ENCODE measurements around the gene DENND2A.

GRCh38 chr7:140587243-140587642 is 53.4 kb downstream of the DENND2A start:
- TF ChIP-seq CTCF (conservative IDR thresholded peaks at IDR 0.05 in 1 of 2, IDR thresholded peaks at IDR 0.05 in 1 of 2; ENCODE audit: extremely low read depth in 1 of 2, insufficient read depth in 1 of 2, low read depth in 1 of 2, low read length in 2 of 2) (no peak), EZH2 (IDR thresholded peaks at IDR 0.05; ENCODE audit: borderline replicate concordance, low read length) (no peak)

All from mammary epithelial cell (primary cell).